ENCODE measurements around the gene FRMD4A. TPM values are rescaled to one million over a fixed set of nuclear protein-coding genes. Genes with fewer than 3 reads are reported as not detected.

FRMD4A gene
- total RNA-seq, 1 experiment from 2014 or later: 7.1 TPM

DNA sequence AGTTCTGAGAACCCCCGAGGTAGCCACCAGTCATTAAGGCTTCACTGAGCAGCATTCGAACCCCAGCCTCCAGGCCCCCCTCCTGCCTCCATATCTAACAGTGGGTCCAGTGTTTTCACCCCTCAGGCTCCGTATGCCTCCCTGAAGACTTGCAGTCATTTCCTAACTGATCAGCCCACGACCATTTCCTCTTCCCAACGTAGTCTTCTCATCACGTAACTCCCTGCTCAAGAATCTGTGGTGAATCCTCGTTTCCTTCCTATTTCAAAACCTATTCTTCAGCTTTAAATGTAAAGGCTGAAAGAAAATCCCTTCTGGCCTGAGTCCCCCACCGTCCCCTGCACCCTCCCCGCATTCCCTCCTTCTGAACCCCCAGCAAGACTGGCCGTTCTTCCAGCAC lies 21.1 kb downstream of the FRMD4A start:
- no peak overlapping the region for H3K4me3 ChIP-seq (ENCODE audit: low read length)
- ATAC-seq (no peak), DNase-seq (no peak)
- H3K4me1 ChIP-seq (ENCODE audit: insufficient read depth, low read length): no peaks in the 10 kb centered on the region
- no peaks in the 10 kb centered on the region for H3K79me2 ChIP-seq (ENCODE audit: low read length)
- TF ChIP-seq CTCF (conservative IDR thresholded peaks at IDR 0.05; ENCODE audit: low read depth, low read length) (no peak), EZH2 (IDR thresholded peaks at IDR 0.05; ENCODE audit: low read length, unreplicated experiment) (no peak)
- H3K36me3 ChIP-seq (ENCODE audit: low read depth, low read length): no peaks in the 10 kb centered on the region
- no peak overlapping the region for H3K9ac ChIP-seq (ENCODE audit: low read length)
- CTCF ChIA-PET: no interaction called here
- H2AFZ ChIP-seq (ENCODE audit: low read length): no peak overlapping the region
- no peaks in the 10 kb centered on the region for H3F3A ChIP-seq (ENCODE audit: low read length, unreplicated experiment)
- no peak overlapping the region for H3K4me2 ChIP-seq (ENCODE audit: low read length)
- intact Hi-C loops (cut with micrococcal nuclease): no loop called here
- POLR2A ChIA-PET (ENCODE audit: unreplicated experiment): no interaction called here
- no peaks in the 10 kb centered on the region for H4K20me1 ChIP-seq (ENCODE audit: low read length)
- no TSS peak for BruUV-seq (replicated peaks)
- no peak overlapping the region for H3K27ac ChIP-seq (ENCODE audit: low read length)
- no peaks in the 10 kb centered on the region for H3K9me2 ChIP-seq (replicated peaks; ENCODE audit: low read length)
- no peaks in the 10 kb centered on the region for H3K9me3 ChIP-seq (ENCODE audit: low read length)
- H3K27me3 ChIP-seq (ENCODE audit: low read length): peaks cover 52% of the 10 kb centered on the region

DNA sequence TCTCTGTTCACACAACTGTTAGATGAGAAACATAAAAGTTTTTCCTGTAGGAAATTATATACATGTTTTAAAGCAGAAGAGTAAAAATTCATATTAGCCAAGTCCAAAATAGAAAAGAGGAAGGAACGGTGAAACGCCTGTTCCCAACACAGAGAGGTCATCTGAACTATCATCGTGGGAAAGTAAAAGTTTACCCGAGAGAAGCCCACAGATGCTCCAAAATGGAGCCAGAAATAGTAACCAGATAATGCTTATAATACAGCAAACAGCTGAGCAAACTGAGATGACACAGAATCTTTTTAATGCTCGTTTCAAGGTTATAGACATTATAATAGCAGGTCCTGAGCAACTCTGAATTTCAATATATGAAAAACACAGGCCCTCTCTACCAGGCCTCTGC lies 24.5 kb downstream of the FRMD4A start:
- H3K27me3 ChIP-seq (ENCODE audit: low read length): peaks cover 37% of the 10 kb centered on the region
- CTCF ChIA-PET: interaction anchor here (0.6 kb wide), 1 partner anchor 518 kb away, joined by 3 read pairs; no protein-coding TSS in a partner anchor
- ATAC-seq (no peak), DNase-seq (no peak)
- H3F3A ChIP-seq (ENCODE audit: low read length, unreplicated experiment): no peaks in the 10 kb centered on the region
- no peaks in the 10 kb centered on the region for H3K9me3 ChIP-seq (ENCODE audit: low read length)
- H3K36me3 ChIP-seq (ENCODE audit: low read depth, low read length): no peaks in the 10 kb centered on the region
- H3K4me3 ChIP-seq (ENCODE audit: low read length): no peak overlapping the region
- no peaks in the 10 kb centered on the region for H3K4me1 ChIP-seq (ENCODE audit: insufficient read depth, low read length)
- BruUV-seq (replicated peaks): no TSS peak
- H4K20me1 ChIP-seq (ENCODE audit: low read length): no peaks in the 10 kb centered on the region
- no peak overlapping the region for H3K4me2 ChIP-seq (ENCODE audit: low read length)
- TF ChIP-seq EZH2phosphoT487 (IDR thresholded peaks at IDR 0.05; ENCODE audit: borderline replicate concordance, low read length) (no peak), EZH2 (IDR thresholded peaks at IDR 0.05; ENCODE audit: low read length, unreplicated experiment) (no peak), CTCF (conservative IDR thresholded peaks at IDR 0.05; ENCODE audit: low read depth, low read length) (no peak)
- POLR2A ChIA-PET (ENCODE audit: unreplicated experiment): no interaction called here
- no peak overlapping the region for H3K9ac ChIP-seq (ENCODE audit: low read length)
- intact Hi-C loops (cut with micrococcal nuclease): no loop called here
- no peak overlapping the region for H3K27ac ChIP-seq (ENCODE audit: low read length)
- H3K79me2 ChIP-seq (ENCODE audit: low read length): no peaks in the 10 kb centered on the region
- no peak overlapping the region for H2AFZ ChIP-seq (ENCODE audit: low read length)
- H3K9me2 ChIP-seq (replicated peaks; ENCODE audit: low read length): no peaks in the 10 kb centered on the region

DNA sequence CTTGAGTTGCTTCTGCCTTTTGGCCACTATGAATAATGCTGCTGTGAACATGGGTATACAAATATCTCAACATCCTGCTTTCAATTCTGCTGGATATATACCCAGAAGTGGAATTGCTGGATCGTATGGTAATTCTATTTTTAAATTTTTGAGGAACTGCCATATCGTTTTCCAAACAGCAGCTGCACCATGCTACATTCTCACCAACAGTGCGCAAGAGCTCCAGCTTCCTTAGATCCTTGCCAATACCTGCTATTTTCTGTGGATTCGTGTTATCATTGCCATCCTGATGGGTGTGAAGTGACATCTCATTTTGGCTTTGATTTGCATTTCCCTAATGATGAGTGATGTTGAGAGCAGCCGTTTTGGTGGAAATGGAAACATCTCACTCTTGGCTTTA lies 26.7 kb downstream of the FRMD4A start:
- BruUV-seq (replicated peaks): no TSS peak
- Histone ChIP-seq H3K27me3 (ENCODE audit: low read length) (peaks cover 19% of the 10 kb centered on the region), H3K4me2 (ENCODE audit: low read length) (no peak overlapping the region), H4K20me1 (ENCODE audit: low read length) (no peaks in the 10 kb centered on the region), H3F3A (ENCODE audit: low read length, unreplicated experiment) (no peaks in the 10 kb centered on the region), H3K27ac (ENCODE audit: low read length) (no peak overlapping the region), H2AFZ (ENCODE audit: low read length) (no peak overlapping the region), H3K9ac (ENCODE audit: low read length) (no peak overlapping the region), H3K9me3 (ENCODE audit: low read length) (no peaks in the 10 kb centered on the region), H3K4me1 (ENCODE audit: insufficient read depth, low read length) (no peaks in the 10 kb centered on the region), H3K4me3 (ENCODE audit: low read length) (no peak overlapping the region), H3K36me3 (ENCODE audit: low read depth, low read length) (no peaks in the 10 kb centered on the region), H3K9me2 (replicated peaks; ENCODE audit: low read length) (no peaks in the 10 kb centered on the region), H3K79me2 (ENCODE audit: low read length) (no peaks in the 10 kb centered on the region)
- DNase-seq (no peak), ATAC-seq (no peak)
- intact Hi-C loops (cut with micrococcal nuclease): no loop called here
- no peak for TF ChIP-seq EZH2 (IDR thresholded peaks at IDR 0.05; ENCODE audit: low read length, unreplicated experiment)
- ChIA-PET POLR2A (ENCODE audit: unreplicated experiment) (no interaction called here), CTCF (no interaction called here)
